Measurements from ENCODE around the gene FAXDC2.
"Not testable (repeated sequence)": the region's sequence is repeated elsewhere in the genome, so short reads cannot be mapped to it uniquely, and the experiment has no call there.

FAXDC2 gene

GRCh38 chr5:154832804-154833203 lies 17.6 kb downstream of the FAXDC2 start:
- not testable (repeated sequence) for DNase-seq (ENCODE audit: extremely low read depth in 1 of 2, low read depth in 1 of 2)

DNA sequence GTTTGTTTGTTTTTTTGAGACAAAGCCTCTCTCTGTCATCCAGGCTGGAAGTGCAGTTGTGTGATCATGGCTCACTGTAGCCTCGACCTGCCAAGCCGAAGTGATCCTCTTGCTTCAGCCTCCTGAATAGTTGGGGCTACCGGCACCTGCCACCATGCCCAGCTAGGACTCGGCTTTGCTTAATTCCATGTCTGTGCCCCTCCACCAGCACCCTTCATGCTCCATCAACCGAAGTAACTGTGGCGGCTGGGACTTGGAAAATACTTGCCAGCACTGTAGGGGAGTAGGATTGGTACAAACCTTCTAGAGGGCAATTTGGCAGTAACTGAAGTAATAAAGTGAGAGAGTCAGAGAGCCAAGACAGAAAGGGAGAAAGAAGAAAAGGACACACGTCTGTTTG lies 19.0 kb downstream of the FAXDC2 start:
- DNase-seq (ENCODE audit: extremely low read depth in 1 of 2, low read depth in 1 of 2): no peak

DNA sequence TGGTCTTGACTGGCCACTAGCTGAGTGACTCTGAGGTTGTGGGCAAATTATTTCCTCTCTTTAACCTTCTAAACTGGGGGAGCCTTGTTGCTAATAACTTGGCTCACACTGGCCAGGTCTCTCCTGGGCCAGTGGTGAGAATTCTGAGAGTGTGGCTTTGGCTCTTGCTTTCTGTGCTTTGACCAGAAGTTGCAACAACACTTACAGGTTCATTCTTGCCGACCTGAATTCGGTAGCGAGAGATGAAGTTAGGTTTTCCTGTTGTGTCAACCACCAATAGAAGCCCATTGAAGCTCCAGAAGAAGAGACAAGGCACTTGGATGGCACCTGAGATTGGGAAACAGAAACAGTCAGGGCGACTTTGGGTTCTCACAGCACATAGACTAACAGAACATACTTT lies 19.8 kb downstream of the FAXDC2 start:
- DNase-seq (ENCODE audit: extremely low read depth in 1 of 2, low read depth in 1 of 2): no peak

GRCh38 chr5:154830219-154830595 lies 20.2 kb downstream of the FAXDC2 start:
- DNase-seq (ENCODE audit: extremely low read depth in 1 of 2, low read depth in 1 of 2): no peak

GRCh38 chr5:154829589-154830218 lies 20.7 kb downstream of the FAXDC2 start:
- peak in 1 of 2 donors; percentile 14 for DNase-seq (ENCODE audit: extremely low read depth in 1 of 2, low read depth in 1 of 2)

DNA sequence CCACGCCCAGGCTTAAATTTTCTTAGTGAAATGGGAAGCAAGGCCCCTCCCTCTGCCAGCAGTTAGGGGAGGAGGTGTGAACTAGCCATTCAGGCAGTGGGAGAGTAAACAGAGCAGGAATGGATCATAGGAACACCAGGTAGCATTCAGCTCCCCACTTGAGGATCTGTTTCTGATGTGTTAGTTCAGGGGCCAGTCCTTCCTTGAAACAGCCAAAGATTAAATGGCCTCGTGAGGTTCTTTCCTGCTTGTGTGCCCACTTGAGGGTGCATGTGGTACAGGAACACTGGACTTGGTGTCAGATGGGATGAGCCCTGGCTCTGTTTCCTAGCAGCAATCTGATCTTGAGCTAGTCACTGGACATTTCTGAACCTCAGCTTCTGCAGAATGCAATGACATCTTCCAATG lies 21.2 kb downstream of the FAXDC2 start:
- no peak for DNase-seq (ENCODE audit: extremely low read depth in 1 of 2, low read depth in 1 of 2)

GRCh38 chr5:154824070-154824469 lies 26.3 kb downstream of the FAXDC2 start:
- no peak for DNase-seq (ENCODE audit: extremely low read depth in 1 of 2, low read depth in 1 of 2)

GRCh38 chr5:154823605-154824004 lies 26.8 kb downstream of the FAXDC2 start:
- DNase-seq (ENCODE audit: extremely low read depth in 1 of 2, low read depth in 1 of 2): no peak

DNA sequence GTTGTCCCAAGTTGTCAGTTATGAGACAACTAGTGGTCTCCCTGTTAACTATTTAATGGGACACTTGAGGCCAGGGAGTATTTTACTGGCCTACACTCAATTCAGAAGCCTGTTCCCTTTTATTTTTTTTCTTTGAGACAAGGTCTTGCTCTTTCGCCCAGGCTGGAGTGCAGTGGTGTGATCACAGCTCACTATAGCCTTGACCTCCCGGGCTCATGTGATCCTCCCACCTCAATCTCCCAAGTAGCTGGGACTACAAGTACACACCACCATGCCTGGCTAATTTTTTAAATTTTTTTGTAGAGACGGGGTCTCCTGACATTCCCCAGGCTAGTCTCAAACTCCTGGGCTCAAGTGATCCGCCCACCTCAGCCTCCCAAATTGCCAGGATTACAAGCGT lies 27.5 kb downstream of the FAXDC2 start:
- DNase-seq (ENCODE audit: extremely low read depth in 1 of 2, low read depth in 1 of 2): not testable (repeated sequence)

- no peak for DNase-seq (ENCODE audit: extremely low read depth in 1 of 2, low read depth in 1 of 2)
These were observed 30.0 kb downstream of the FAXDC2 start for GRCh38 chr5:154820383-154820782.

- DNase-seq (ENCODE audit: extremely low read depth in 1 of 2, low read depth in 1 of 2): no peak
These were observed 30.9 kb downstream of the FAXDC2 start for GRCh38 chr5:154819546-154819945.

DNA sequence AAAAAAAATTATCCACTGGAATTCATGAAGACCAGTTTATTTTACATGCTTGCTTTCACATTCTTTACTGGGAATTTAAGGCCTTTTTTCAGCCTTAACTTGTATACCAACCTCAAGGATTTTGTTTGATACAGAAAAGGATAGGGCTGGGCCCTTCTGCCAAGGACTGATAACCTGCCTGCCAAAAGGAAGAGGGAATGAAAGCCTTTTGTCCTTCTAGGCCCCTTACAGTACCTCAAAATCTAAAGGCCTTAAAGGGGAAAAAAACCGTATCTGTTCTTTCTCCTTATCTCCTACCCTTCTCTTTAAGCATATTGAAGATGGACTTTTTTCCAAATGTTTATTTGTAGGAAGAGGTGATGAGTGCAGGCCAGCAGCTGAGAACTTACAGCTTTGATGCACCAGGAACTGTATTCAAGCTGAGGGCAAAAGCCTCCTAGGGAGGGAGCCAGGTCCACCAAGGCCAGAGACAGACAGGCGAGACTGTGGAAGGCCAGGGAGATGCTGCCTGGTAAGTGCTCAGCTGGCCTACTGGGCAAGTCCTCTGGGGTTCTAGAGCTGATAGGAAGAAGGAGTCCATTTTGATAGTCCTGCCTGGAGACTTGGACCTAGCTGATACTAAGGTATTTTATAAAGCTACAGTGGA lies 31.8 kb downstream of the FAXDC2 start:
- no peak for DNase-seq (ENCODE audit: extremely low read depth in 1 of 2, low read depth in 1 of 2)

DNA sequence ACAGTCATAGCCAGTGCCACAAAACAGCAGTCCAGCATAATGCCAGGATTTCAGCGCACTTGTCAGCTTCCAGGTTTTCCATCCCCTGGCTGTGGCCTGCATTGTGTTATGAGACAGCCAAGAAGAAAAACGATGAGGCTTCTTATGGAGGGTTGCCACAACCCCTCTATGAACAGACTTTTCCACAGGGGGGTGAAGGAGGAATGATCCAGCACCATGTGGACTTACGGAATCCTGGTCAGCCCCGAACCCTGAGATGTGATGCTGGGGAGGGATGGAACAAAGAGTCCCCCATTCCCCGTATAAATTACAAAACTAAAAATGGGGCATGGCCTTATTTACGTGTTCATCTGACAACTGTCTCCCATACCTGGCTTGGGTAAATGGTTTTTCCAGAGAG lies 32.6 kb downstream of the FAXDC2 start:
- DNase-seq (ENCODE audit: extremely low read depth in 1 of 2, low read depth in 1 of 2): no peak

DNA sequence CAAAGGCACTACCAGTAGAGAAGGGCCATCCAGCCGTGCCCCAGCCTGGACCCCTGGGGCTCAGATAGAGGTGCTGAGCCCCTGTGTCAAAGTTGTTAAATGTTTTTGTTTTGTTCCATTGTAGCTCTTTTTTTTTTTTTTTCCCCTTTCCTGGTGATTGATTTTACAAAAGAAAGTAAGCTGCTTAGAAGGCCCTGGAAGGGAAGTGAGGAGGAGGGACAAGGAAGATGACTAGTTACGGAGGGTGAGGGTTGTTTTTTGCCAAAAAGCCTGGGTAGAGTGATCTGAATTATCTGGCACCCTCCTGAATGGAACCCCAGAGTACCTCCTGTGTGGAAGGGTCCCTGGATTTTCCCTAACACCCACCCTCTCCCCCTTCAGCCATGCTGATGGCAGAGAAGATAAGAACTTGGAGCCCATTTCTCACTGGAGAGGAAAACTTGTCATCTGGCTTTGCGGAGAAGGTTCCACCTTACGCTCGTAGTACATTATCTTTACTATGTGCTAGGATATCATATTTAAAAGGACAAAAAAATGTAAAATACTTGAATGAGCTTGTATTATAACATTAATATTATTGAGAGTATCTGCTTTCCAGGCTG lies 33.4 kb downstream of the FAXDC2 start:
- DNase-seq (ENCODE audit: extremely low read depth in 1 of 2, low read depth in 1 of 2): no peak

DNA sequence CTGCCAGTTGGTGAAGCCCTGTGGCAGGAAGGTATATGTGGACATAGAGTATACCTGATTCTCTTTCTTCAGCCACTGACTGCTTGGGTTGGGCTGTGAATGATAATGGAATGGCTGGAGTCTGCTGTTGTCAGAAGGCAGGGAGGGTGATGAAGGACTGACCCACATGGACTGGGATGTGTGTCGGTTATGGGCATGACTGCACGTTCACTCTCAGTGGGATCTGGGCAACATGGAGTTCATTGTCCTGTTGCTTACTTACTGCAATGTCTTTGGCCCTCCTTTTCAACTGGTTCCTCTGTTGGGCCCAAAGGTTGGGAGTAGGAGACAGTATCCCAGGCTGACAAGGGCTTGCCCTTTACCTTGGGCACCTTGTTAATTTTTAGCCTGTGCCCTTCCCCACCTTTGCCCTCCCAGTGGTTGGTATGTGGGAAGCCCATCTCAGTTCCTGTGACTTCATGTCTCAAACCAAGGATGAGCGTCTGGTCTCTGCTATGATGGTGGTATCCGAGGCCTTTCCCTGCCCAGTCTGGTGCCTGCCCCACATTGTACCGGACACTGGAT lies 34.6 kb downstream of the FAXDC2 start:
- no peak for DNase-seq (ENCODE audit: extremely low read depth in 1 of 2, low read depth in 1 of 2)

DNA sequence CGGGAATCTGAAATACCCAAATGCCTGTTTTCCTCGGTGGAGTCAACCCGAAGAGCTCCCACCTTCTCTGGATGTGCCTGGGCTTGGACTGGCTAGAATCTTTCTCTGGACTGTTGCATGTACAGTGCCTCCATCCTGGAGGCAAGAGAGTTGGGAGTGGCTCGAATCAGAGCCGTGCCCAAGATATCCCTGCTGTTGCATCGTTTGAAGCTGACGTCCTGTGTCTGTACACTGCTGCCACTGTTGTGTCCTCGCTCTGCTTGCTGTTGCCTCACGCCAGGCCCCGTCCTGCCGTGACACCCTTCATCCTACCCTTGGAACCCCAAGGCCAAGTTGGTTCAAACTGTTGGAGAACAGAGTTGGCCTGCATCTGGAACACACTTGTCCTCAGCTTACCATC lies 35.4 kb downstream of the FAXDC2 start:
- no peak for DNase-seq (ENCODE audit: extremely low read depth in 1 of 2, low read depth in 1 of 2)

DNA sequence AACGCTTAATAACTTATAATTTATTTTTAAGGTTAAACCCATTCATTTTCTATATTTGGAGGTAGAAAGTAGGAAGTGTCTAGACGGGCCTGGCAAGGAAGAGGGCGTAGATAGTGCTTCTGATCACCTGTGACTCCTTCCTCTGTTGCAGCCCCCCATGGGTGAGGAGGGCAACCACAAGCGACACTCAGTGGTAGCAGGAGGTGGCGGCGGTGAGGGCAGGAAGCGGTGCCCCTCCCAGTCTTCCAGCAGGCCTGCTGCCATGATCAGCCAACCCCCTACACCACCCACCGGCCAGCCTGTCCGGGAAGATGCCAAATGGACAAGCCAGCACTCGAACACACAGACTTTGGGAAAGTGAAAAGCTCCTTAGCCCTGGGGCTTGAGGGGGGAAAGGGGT lies 36.7 kb downstream of the FAXDC2 start:
- DNase-seq (ENCODE audit: extremely low read depth in 1 of 2, low read depth in 1 of 2): peak in 1 of 2 donors; percentile 8

GRCh38 chr5:154813158-154813557 lies 37.2 kb downstream of the FAXDC2 start:
- DNase-seq (ENCODE audit: extremely low read depth in 1 of 2, low read depth in 1 of 2): no peak

- peak in 1 of 2 donors; percentile 15 for DNase-seq (ENCODE audit: extremely low read depth in 1 of 2, low read depth in 1 of 2)
These were observed 38.5 kb downstream of the FAXDC2 start for GRCh38 chr5:154811653-154812465.

- no peak for DNase-seq (ENCODE audit: extremely low read depth in 1 of 2, low read depth in 1 of 2)
These were observed 39.2 kb downstream of the FAXDC2 start for GRCh38 chr5:154811239-154811638.

- no peak for DNase-seq (ENCODE audit: extremely low read depth in 1 of 2, low read depth in 1 of 2)
These were observed 44.2 kb downstream of the FAXDC2 start for GRCh38 chr5:154806176-154806575.

Measured in stimulated activated CD8-positive, alpha-beta memory T cell treated with anti-CD3 and anti-CD28 coated beads, Interleukin-7, amount 100 ng/mL, for 48 hours (primary cell).